Measurements from ENCODE around the gene ZSCAN21.
A peak's percentile ranks its signal among the peaks of the same experiment; 100 is the strongest.

ZSCAN21 gene

GRCh38 chr7:100093925-100094486 is 44.4 kb downstream of the ZSCAN21 start:
- peaks cover 74 to 84% of the 10 kb centered on the region in 2 donors for H3K36me3 ChIP-seq (ENCODE audit: control insufficient read depth in 1 of 2, insufficient read depth in 2 of 2, low read length in 2 of 2)
- no peaks in the 10 kb centered on the region for H3K9me3 ChIP-seq (ENCODE audit: control insufficient read depth in 1 of 2, low read length in 2 of 2)
- no peaks in the 10 kb centered on the region for H3K27me3 ChIP-seq (ENCODE audit: control insufficient read depth in 1 of 2, insufficient read depth in 2 of 2, low read length in 2 of 2)
- no peak overlapping the region for H3K9ac ChIP-seq (ENCODE audit: low read depth in 1 of 2, low read length in 2 of 2)
- H3K4me1 ChIP-seq (ENCODE audit: control insufficient read depth in 1 of 2, insufficient read depth in 2 of 2, low read length in 2 of 2): peaks cover 8 to 11% of the 10 kb centered on the region in 2 donors
- H3K27ac ChIP-seq (ENCODE audit: low read depth, low read length): no peak overlapping the region
- no peak overlapping the region for H3K4me3 ChIP-seq (ENCODE audit: low read depth in 1 of 2, low read length in 2 of 2)

- Histone ChIP-seq H3K4me1 (ENCODE audit: control insufficient read depth in 1 of 2, insufficient read depth in 2 of 2, low read length in 2 of 2) (peaks cover 7 to 12% of the 10 kb centered on the region in 2 donors), H3K9me3 (ENCODE audit: control insufficient read depth in 1 of 2, low read length in 2 of 2) (no peaks in the 10 kb centered on the region), H3K27me3 (ENCODE audit: control insufficient read depth in 1 of 2, insufficient read depth in 2 of 2, low read length in 2 of 2) (no peaks in the 10 kb centered on the region), H3K27ac (ENCODE audit: low read depth, low read length) (no peak overlapping the region), H3K4me3 (ENCODE audit: low read depth in 1 of 2, low read length in 2 of 2) (no peak overlapping the region), H3K9ac (ENCODE audit: low read depth in 1 of 2, low read length in 2 of 2) (no peak overlapping the region), H3K36me3 (ENCODE audit: control insufficient read depth in 1 of 2, insufficient read depth in 2 of 2, low read length in 2 of 2) (peaks cover 74 to 93% of the 10 kb centered on the region in 2 donors)
These were observed 45.7 kb downstream of the ZSCAN21 start for GRCh38 chr7:100095289-100095688.

DNA sequence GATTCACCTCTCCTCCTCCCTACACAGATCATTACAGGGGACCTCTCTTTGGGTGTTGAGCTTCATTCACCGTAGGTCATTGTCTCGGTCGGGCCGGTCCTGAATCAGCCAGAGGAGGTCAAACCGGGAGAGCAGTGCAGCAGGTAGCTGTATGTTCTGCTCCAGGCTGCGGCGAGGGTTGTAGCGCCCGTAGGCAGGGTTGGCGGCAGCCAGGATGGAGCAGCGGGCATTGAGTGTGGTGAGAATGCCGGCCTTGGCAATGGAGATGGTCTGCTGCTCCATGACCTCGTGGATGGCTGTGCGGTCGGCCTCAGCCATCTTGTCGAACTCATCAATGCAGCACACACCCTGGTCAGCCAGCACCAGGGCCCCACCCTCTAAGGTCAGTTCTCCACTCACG is 46.1 kb downstream of the ZSCAN21 start:
- H3K4me3 ChIP-seq (ENCODE audit: low read depth in 1 of 2, low read length in 2 of 2): no peak overlapping the region
- H3K27ac ChIP-seq (ENCODE audit: low read depth, low read length): no peak overlapping the region
- H3K9ac ChIP-seq (ENCODE audit: low read depth in 1 of 2, low read length in 2 of 2): no peak overlapping the region
- no peaks in the 10 kb centered on the region for H3K27me3 ChIP-seq (ENCODE audit: control insufficient read depth in 1 of 2, insufficient read depth in 2 of 2, low read length in 2 of 2)
- H3K9me3 ChIP-seq (ENCODE audit: control insufficient read depth in 1 of 2, low read length in 2 of 2): no peaks in the 10 kb centered on the region
- H3K36me3 ChIP-seq (ENCODE audit: control insufficient read depth in 1 of 2, insufficient read depth in 2 of 2, low read length in 2 of 2): peaks cover 70 to 89% of the 10 kb centered on the region in 2 donors
- peaks cover 7 to 12% of the 10 kb centered on the region in 2 donors for H3K4me1 ChIP-seq (ENCODE audit: control insufficient read depth in 1 of 2, insufficient read depth in 2 of 2, low read length in 2 of 2)

DNA sequence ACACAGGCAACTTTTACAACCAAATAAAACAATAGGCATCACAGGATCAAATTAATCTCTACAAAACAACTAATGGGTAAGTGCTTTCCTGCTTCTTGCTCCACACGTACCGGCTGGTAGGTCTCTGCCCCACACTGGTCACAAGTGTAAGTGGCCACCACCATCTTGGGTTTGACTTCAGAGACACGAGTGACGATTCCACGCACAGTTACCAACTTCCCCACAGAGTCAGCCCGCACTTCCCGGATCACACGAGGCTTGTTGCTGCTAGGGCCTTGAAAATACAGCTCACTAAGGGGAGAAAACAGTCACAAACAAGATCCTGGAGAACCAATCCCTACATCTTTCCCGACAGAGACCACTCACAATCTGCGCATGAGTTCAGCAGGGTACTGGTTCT is 49.3 kb downstream of the ZSCAN21 start:
- Histone ChIP-seq H3K4me3 (ENCODE audit: low read depth in 1 of 2, low read length in 2 of 2) (no peak overlapping the region), H3K9ac (ENCODE audit: low read depth in 1 of 2, low read length in 2 of 2) (no peak overlapping the region), H3K4me1 (ENCODE audit: control insufficient read depth in 1 of 2, insufficient read depth in 2 of 2, low read length in 2 of 2) (peaks cover 12 to 18% of the 10 kb centered on the region in 2 donors), H3K27ac (ENCODE audit: low read depth, low read length) (no peak overlapping the region), H3K9me3 (ENCODE audit: control insufficient read depth in 1 of 2, low read length in 2 of 2) (no peaks in the 10 kb centered on the region), H3K36me3 (ENCODE audit: control insufficient read depth in 1 of 2, insufficient read depth in 2 of 2, low read length in 2 of 2) (peaks cover 42 to 64% of the 10 kb centered on the region in 2 donors), H3K27me3 (ENCODE audit: control insufficient read depth in 1 of 2, insufficient read depth in 2 of 2, low read length in 2 of 2) (no peaks in the 10 kb centered on the region)

- Histone ChIP-seq H3K9me3 (ENCODE audit: control insufficient read depth in 1 of 2, low read length in 2 of 2) (no peaks in the 10 kb centered on the region), H3K27me3 (ENCODE audit: control insufficient read depth in 1 of 2, insufficient read depth in 2 of 2, low read length in 2 of 2) (no peaks in the 10 kb centered on the region), H3K36me3 (ENCODE audit: control insufficient read depth in 1 of 2, insufficient read depth in 2 of 2, low read length in 2 of 2) (peaks cover 37 to 61% of the 10 kb centered on the region in 2 donors), H3K9ac (ENCODE audit: low read depth in 1 of 2, low read length in 2 of 2) (peak overlapping the region; percentile 64 to 69), H3K4me1 (ENCODE audit: control insufficient read depth in 1 of 2, insufficient read depth in 2 of 2, low read length in 2 of 2) (peaks cover 12 to 18% of the 10 kb centered on the region in 2 donors), H3K4me3 (ENCODE audit: low read depth in 1 of 2, low read length in 2 of 2) (peak overlapping the region; percentile 86 to 90), H3K27ac (ENCODE audit: low read depth, low read length) (no peak overlapping the region)
These were observed 49.9 kb downstream of the ZSCAN21 start for GRCh38 chr7:100099452-100099851.

GRCh38 chr7:100100420-100101015 is 50.9 kb downstream of the ZSCAN21 start:
- Histone ChIP-seq H3K36me3 (ENCODE audit: control insufficient read depth in 1 of 2, insufficient read depth in 2 of 2, low read length in 2 of 2) (peaks cover 30 to 59% of the 10 kb centered on the region in 2 donors), H3K9me3 (ENCODE audit: control insufficient read depth in 1 of 2, low read length in 2 of 2) (no peaks in the 10 kb centered on the region), H3K27me3 (ENCODE audit: control insufficient read depth in 1 of 2, insufficient read depth in 2 of 2, low read length in 2 of 2) (no peaks in the 10 kb centered on the region), H3K4me3 (ENCODE audit: low read depth in 1 of 2, low read length in 2 of 2) (peak overlapping the region; percentile 86 to 90), H3K9ac (ENCODE audit: low read depth in 1 of 2, low read length in 2 of 2) (peak overlapping the region; percentile 69 to 77), H3K4me1 (ENCODE audit: control insufficient read depth in 1 of 2, insufficient read depth in 2 of 2, low read length in 2 of 2) (peaks cover 12 to 18% of the 10 kb centered on the region in 2 donors), H3K27ac (ENCODE audit: low read depth, low read length) (peak overlapping the region; percentile 87)

- H3K27me3 ChIP-seq (ENCODE audit: control insufficient read depth in 1 of 2, insufficient read depth in 2 of 2, low read length in 2 of 2): no peaks in the 10 kb centered on the region
- H3K36me3 ChIP-seq (ENCODE audit: control insufficient read depth in 1 of 2, insufficient read depth in 2 of 2, low read length in 2 of 2): peaks cover 27 to 59% of the 10 kb centered on the region in 2 donors
- H3K9ac ChIP-seq (ENCODE audit: low read depth in 1 of 2, low read length in 2 of 2): peak within 1 kb of the TSS; percentile 69 to 77
- H3K27ac ChIP-seq (ENCODE audit: low read depth, low read length): peak within 1 kb of the TSS; percentile 87
- H3K4me1 ChIP-seq (ENCODE audit: control insufficient read depth in 1 of 2, insufficient read depth in 2 of 2, low read length in 2 of 2): peaks cover 12 to 18% of the 10 kb centered on the region in 2 donors
- peak within 1 kb of the TSS; percentile 86 to 90 for H3K4me3 ChIP-seq (ENCODE audit: low read depth in 1 of 2, low read length in 2 of 2)
- no peaks in the 10 kb centered on the region for H3K9me3 ChIP-seq (ENCODE audit: control insufficient read depth in 1 of 2, low read length in 2 of 2)
These were observed 51.7 kb downstream of the ZSCAN21 start, which contains the start of the genes AP4M1 and MCM7 for GRCh38 chr7:100101016-100101862. AP4M1 (plus strand) TSS chr7:100101643; CDS start chr7:100101715, 72 bp downstream. MCM7 (minus strand) TSS chr7:100101397; CDS start chr7:100101294, 103 bp downstream.

DNA sequence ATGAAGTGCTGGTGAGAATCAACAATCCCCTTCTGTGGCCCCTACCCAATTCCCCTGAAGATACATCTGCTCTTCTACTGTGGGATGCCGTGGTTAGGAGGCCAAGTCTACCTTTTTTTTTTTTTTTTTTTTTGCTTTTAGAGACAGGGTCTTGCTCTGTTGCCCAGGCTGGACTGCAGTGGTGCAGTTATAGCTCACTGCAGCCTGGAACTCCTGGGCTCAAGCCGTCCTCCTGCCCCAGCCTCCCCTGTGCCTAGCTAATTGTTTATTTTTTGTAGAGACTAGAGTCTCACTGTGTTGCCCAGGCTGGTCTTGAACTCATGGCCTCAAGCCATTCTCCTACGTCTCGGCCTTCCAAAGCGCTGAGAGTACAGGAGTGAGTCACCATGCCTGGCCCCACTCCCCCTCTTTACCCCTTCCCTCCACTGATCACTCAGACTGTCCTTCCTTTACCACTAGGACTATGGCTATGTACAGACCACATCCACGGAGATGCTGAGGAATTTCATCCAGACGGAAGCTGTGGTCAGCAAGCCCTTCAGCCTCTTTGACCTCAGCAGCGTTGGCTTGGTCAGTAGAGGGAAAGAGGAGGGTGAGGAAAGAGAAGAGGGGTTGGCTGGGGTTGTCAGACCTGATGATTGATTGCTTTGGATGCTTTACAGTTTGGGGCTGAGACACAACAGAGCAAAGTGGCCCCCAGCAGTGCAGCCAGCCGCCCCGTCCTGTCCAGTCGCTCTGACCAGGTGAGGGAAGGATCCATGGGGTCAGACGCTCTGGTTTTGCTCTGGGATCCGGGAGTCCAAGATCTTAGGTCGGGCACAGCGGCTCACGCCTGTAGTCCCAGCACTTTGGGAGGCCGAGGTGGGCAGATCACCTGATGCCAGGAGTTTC is 53.6 kb downstream of the ZSCAN21 start:
- H3K27ac ChIP-seq (ENCODE audit: low read depth, low read length): no peak overlapping the region
- peaks cover 13 to 60% of the 10 kb centered on the region in 2 donors for H3K36me3 ChIP-seq (ENCODE audit: control insufficient read depth in 1 of 2, insufficient read depth in 2 of 2, low read length in 2 of 2)

DNA sequence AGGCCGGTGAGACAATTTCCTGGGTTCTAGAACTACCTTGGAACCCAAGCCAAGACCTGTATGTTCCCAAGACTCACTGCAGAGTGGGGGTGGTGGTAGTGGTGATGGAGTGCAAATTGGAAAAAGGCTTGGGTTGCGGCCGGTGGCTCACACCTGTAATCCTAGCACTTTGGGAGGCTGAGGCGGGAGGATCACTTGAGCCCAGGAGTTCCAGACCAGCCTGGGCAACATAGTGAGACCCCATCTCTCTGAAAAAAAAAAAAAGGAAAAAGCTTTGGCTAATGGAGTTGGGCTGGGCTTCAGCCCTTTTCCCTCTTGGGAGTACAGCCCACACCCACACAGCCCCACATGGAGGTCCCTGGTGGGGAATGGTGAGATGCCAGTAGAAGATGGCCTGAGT is 56.0 kb downstream of the ZSCAN21 start:
- Histone ChIP-seq H3K27me3 (ENCODE audit: control insufficient read depth in 1 of 2, insufficient read depth in 2 of 2, low read length in 2 of 2) (no peaks in the 10 kb centered on the region), H3K9me3 (ENCODE audit: control insufficient read depth in 1 of 2, low read length in 2 of 2) (no peaks in the 10 kb centered on the region), H3K27ac (ENCODE audit: low read depth, low read length) (no peak overlapping the region), H3K4me3 (ENCODE audit: low read depth in 1 of 2, low read length in 2 of 2) (no peak overlapping the region), H3K36me3 (ENCODE audit: control insufficient read depth in 1 of 2, insufficient read depth in 2 of 2, low read length in 2 of 2) (peaks cover 9 to 63% of the 10 kb centered on the region in 2 donors), H3K4me1 (ENCODE audit: control insufficient read depth in 1 of 2, insufficient read depth in 2 of 2, low read length in 2 of 2) (peaks cover 5 to 7% of the 10 kb centered on the region in 2 donors), H3K9ac (ENCODE audit: low read depth in 1 of 2, low read length in 2 of 2) (no peak overlapping the region)

More for the DNA sequence above, 53.6 kb downstream of the ZSCAN21 start:
- Histone ChIP-seq H3K9me3 (ENCODE audit: control insufficient read depth in 1 of 2, low read length in 2 of 2) (no peaks in the 10 kb centered on the region), H3K9ac (ENCODE audit: low read depth in 1 of 2, low read length in 2 of 2) (no peak overlapping the region), H3K4me1 (ENCODE audit: control insufficient read depth in 1 of 2, insufficient read depth in 2 of 2, low read length in 2 of 2) (peaks cover 12 to 18% of the 10 kb centered on the region in 2 donors), H3K27me3 (ENCODE audit: control insufficient read depth in 1 of 2, insufficient read depth in 2 of 2, low read length in 2 of 2) (no peaks in the 10 kb centered on the region), H3K4me3 (ENCODE audit: low read depth in 1 of 2, low read length in 2 of 2) (no peak overlapping the region)

All from duodenal mucosa (tissue), 2 donors.